Umbilical cord (tissue), 2 donors: ENCODE results near the gene CRACDL. TPM values are rescaled to one million over a fixed set of nuclear protein-coding genes. Genes with fewer than 3 reads are reported as not detected.
A peak's percentile ranks its signal among the peaks of the same experiment; 100 is the strongest.

Experiments used
- DNase-seq: peaks from one replicate; pipeline ENCODE4 v3.0.0-alpha.2; 2015; ENCODE audit warnings: low spot score
- total RNA-seq: library from RNA; depleted of rRNA; stranded (reverse); fragments of >200 nt; gene quantifications from one replicate; pipeline ENCODE4 v1.2.3, GENCODE V29; 2014; ENCODE audit warnings: low replicate concordance; ENCODE audit not compliant: insufficient read depth

Gene CRACDL, protein sequence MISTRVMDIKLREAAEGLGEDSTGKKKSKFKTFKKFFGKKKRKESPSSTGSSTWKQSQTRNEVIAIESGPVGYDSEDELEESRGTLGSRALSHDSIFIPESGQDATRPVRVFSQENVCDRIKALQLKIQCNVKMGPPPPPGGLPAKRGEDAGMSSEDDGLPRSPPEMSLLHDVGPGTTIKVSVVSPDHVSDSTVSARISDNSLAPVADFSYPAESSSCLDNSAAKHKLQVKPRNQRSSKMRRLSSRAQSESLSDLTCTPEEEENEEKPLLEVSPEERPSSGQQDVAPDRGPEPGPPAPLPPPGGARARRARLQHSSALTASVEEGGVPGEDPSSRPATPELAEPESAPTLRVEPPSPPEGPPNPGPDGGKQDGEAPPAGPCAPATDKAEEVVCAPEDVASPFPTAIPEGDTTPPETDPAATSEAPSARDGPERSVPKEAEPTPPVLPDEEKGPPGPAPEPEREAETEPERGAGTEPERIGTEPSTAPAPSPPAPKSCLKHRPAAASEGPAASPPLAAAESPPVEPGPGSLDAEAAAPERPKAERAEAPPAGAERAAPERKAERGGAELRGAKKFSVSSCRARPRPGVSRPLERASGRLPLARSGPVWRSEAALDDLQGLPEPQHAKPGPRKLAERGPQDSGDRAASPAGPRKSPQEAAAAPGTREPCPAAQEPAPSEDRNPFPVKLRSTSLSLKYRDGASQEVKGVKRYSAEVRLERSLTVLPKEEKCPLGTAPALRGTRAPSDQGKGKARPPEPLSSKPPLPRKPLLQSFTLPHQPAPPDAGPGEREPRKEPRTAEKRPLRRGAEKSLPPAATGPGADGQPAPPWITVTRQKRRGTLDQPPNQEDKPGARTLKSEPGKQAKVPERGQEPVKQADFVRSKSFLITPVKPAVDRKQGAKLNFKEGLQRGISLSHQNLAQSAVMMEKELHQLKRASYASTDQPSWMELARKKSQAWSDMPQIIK
- total RNA-seq = 1.9 TPM

DNA sequence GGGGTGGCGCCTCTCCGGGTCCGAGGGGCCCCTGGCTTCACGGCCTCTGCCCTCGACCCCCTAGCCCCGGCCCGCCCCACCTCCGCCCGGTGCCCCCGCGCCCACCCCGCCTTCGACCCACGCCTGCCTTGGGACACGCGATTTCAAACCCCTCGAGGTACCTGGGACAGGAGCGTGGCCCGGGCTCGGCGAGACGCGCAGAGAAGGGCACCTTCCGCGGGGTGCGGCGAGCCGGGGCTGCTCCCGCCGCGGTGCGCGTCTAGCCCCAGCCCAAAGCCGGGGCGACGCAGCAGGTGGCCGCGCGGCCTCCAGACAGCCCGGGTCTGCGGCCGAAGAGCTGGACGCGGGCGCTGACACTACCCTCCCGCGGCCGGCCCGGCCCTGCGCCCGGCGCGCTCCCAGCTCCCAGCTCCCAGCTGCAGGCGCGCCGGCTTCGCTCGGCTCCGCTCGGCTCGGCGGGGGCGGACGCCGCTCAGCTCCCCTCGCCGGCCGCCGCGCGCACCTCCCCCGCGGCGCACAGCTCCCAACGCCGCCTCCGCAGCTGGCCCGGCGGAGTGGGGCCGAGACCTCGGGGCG lies at the start of gene CRACDL:
TSS of gene CRACDL (minus strand) at position 449 of the 576 bp plus-strand sequence. CDS start 89,425 bp downstream, outside the sequence.
- DNase-seq = no peak

DNA sequence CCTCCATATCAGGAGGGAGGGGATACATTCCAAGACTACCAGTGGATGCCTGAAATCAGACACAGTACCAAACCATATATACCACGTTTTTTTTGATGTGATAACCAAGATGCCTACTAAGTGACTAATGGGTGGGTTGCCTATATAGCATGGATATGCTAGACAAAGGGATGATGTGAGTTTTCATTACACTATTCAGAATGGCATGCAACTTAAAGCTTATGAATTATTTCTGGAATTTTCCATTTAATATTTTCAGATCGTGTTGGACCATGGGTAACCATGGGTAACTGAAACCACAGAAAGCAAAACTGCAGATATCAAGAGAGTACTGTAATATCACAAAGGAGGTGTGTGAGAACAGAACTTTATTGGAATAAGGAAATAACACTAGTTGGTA lies 39.6 kb upstream of the CRACDL start:
- no peak for DNase-seq

DNA sequence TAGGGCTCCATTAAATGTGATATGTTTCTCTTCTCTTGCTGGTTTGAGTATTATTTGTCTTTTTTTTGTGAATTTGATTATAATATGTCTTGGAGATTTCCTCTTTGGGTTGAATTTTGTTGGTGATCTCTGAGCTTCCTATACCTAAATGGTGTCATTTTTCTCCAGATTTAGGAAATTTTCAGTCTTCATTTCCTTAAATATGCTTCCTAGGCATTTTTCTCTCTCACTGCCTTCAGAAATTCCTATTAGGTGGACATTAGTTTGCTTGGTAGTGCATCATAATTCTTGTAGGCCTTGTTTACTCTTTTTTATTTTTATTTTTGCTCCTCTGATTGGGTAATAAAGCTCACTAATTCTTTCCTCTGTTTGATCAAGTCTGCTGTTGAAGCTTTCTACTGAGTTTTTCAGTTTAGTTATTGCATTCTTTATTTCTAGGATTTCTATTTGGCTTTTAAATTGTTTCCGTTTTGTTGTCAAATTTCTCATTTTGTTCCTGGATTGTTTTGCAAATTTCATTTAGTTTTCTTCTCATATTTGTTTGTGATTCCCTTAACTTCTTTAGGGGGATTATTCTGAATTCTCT lies 36.6 kb upstream of the CRACDL start:
- DNase-seq = no peak

DNA sequence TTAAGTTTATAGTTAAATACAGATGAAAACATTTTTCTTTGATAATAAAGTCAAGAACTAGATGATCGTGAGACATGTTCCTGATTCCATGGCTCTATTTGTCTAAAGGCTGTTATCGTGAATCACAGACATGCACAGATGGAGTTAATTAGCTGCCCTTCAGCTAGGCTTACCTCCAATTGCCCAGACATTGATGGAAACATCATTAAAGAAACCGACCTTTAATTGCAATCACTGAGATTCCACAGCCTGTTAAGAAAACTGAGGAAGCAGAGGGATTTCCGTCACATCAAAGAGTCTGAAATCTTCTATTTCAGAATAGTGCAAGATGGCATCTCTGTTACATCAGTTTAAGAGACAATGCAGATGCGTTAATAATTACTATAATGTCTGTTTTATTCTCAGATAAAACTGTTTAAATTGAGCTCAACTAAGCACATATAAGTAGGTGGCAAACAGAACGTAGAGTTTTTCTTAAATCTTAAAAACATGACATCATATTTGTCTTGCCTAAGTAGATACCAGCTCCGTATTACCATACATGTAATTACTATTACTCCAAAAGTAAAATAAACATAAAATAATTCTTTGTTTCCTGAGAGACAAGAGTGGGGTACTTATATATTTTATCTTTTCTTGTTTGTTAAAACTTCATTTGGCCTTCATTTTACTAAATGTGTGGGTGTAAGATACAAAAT lies 23.9 kb upstream of the CRACDL start:
- DNase-seq = no peak

DNA sequence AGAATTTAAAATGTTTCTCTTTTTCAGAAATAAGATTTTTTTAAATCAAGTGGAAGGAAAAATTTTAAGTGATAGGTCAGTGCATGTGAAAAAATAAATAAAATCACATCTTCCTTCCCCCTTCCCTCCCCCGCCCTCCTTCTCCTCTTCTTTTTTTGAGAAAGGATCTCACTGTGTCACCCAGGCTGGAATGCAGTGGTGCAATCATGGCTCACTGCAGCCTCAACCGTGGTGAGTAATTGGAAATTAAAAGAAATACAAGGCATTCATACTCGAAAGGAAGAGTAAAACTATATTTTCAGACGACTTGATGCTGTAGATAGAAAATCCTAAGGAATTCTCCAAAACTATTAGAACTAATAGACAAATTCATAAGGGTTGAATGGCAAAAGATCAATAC lies 16.9 kb upstream of the CRACDL start:
- DNase-seq = no peak

DNA sequence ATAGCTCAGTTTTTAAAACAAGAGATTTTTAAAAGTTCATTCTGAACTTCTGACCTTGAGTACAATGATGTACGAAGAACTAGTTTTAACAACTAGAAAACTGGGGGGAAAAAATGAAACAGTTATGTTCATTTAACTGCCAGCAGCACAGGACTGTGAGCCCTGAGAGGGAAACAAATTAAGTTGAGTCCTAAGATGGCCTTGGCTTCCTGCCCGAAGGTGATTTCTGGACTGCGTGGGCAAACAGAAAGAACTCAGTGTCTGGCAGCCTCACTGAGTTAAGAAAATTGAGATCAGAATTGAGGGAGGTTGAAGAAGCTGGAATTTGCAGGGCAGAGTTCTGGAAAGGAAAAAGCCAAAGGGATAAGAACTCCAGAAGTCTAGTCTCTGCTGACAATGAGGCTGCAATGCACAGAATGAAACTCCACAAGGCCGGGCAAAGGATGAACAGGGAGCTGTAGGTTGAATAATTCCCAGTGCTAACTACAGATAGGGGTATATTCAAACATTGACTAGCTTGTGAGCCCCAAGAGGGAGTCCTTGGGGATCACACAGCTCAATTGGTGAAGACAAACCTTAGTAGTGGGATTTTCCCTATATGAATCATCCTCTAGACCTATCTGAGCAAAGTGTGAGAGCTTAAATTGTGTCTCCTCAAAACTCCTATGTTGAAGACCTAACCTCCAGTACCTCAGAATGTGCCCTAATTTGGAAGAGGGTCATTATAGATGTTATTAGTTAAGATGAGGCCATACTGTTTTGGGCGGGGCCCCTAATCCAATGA lies 13.1 kb upstream of the CRACDL start:
- peak; percentile 24 for DNase-seq

DNA sequence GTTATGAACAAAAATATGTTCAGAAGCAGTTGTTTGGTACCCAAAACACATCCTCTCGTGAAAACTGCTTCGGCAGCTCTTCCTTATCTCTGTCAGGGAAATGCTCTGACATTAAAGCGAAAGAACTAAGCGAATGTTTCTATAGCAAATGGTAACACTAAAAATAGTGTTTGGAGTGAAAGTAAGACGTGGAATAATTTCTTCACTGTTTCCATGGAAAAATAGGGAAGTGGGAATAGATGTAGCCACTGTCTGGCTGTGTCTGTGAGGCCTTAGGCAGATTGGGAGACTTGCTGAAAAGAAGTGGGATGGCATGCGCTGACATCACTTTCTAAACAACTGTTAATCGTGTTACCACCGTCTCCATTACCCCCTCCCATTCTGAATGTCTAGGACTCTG lies 11.5 kb upstream of the CRACDL start:
- DNase-seq = peak; percentile 68

DNA sequence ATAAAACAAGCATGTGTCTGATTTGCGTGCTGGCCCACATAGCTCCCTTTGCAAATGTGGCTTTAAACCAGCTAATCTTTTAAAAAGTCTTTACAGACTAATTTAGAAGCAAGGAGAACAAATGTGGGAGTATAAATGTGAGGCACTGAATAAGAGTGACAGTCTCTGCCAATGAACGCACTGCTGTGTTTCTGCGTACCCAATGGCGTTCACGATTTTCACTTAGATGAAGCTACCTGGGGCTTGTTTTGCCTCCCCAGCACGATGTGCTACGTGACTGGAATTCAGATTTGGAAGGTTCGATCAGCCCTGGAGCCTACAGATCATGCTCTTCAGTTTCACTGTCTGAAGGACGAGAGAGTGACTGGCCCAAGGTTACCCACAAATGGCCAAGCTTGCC lies 10.8 kb upstream of the CRACDL start:
- no peak for DNase-seq

DNA sequence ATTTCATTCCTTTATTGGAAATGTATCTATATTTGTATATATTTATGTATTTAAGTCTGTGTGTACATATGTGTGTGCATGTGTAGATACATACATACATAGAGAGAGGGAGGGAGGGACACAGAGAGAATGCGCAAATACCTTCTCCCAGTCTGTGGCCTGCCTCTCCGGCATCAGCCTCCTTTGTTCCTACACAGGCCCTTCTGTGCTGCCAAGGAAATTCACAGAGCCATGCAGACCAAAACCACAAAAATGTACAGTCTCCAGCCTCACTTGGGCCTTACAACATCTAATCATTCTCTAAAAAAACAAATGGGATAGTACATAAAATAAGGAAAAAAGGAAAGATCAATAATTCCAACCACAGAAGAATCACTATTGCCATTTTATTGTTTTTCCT lies 8.8 kb upstream of the CRACDL start:
- no peak for DNase-seq

DNA sequence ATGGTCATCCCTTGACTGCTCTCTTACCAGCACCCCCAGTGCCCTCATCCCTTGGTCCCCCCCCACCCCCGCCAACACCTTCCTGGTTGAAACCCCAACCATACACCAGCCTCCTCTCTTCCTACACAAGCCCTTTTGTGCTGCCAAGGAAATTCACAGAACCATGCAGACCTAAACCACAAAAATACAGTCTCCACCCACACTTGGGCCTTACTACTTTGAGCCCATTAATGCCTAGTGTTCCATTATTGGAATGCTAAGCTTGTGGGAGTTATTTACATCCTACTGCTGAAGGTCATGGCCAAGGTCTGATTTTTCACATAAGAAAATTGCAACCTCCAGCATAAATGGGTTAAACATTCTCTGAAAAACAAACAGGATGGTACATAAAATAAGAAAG lies 4.1 kb upstream of the CRACDL start:
- no peak for DNase-seq

DNA sequence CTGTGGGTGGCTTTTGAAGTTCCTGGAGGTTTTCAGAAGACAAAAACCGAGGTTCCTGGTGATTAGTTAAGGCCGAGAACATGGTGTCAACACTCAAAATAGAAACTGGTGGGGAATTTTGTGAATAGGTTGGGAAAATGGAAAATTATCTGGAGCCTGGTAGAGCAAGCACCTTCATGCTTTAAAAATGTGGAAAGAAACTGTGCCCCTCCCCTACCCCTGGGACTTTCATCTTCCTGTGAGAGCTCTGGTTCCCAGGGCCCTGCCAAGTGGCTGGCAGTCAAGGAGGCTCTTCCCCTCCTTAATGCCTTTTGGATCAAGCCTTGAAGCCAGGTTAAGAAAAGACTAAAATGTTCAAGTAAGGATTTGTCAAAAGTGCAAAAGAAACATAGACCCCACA lies 1.9 kb upstream of the CRACDL start:
- no peak for DNase-seq

DNA sequence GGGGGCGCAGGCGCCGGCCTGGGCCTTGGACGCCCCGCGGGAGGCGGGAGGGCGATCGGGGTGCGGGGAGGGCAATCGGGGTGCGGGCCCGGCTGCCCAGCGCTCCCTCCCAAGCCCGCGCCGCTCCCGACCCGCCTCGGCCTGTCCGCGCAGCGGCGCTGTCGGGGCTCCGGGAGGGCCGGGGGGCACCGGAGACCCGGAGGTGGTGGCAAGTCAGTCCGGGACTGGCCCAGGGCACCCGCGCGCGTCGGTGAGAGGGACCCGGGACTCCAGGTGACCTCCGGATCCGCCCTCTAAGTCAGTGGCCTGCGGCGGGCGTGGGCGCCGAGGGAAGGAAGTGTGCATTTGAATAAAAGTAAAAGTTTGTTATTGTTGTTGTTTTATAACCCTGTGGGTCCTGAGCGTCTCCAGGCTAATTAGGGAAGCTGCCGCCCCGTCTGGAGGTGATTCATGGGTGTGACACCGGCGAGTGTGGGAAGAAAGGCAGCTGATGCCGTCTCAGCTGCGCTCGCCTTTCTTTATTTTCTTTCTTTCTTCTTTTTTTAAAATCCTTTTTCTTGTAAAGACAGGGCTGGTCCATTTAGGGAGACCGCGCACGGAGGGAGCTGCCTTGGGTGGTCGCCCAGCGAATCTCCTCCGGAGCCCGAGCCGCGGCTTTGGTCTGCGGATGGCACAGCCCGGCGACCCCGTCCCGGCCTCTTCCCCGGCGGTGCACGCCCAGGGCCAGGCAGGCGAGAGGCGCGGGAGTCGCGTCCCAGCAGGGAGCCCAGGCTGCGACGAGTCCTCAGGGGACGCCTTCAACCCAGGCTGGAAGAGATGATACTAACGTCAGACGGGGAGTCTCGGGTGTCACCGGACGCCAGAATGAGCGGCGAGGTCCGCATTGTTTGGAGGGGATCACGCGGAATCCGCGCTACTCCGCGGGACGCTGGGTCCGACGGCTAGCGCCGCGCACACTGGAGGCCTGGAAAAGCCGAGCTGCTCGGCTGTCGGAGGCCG lies 627 bp upstream of the CRACDL start:
- no peak for DNase-seq

DNA sequence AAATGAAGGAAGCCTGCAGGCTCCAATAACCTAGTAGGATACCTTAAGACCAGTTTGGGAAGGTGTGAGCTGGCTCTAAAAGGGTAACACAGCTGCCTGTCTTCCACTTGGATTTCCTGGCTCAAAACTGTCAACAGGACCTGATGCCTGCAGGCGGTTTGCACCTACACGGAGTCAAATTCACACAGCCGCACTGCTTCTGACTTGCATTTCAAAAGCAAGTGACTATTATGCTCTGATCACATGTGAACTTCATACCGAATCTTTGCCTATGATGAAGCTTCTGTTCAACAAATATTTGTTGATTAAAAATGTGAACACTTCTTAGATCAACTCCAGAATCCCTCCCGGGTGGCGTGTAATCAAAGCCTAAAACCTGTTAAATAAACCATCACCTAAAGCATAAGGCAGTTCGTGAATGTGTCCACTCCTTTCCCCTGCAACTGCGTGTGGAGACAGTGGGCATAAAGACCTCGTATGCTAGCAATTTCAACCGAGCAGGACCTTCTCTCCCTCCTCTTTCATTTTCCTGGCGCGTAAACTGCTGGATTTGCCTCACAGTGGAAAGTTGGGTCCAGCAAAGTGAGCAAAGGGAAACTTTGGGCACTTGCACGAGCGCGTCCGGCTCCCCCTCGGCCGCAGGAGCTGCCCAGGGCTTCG lies 784 bp downstream of the CRACDL start:
- no peak for DNase-seq

DNA sequence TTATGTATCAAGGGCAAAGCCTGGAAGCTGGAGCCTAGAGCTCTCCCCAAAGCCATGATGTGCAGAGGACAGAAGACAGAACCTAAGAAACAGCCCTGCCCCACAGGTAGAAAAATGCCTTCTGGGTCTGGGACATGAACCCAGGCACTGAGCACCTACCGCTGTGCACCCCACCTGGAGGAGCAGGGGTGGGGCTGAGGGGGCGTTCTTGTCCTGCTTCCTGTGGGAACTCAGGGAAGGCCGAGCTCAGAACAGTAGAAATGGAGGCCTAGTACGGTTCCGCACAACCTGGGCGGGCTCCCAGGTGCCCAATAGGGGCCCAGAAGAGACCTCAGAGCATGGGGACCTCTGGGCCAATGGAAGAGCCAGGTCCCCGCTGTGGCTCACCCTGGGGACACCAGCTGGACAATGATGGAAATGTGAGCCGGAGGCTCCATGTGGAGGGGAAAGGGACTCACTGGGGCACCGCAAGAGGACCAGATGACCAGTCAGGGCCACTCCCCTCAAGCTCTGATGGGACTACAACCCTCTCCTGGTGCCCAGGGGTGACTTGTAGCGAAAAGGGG lies 3.2 kb downstream of the CRACDL start:
- DNase-seq = no peak

DNA sequence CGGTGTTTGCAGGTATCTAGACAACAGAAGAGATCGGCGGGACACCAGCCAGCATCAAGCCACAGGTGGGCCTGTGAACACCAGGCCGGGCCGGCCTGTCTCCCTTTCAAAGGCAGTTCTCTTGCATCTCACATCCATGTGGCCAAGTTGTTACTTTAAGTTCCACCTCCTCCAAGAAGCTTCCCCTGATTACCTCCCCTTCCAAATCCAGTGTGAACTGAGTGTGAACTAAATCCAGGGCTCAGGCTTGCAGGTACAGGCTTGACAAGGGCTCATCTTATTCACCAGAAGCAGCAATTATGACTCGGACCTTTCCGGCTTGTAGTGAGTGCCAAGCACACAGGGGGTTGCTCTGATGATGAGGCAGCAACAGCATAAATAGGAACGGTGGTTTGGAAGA lies 3.9 kb downstream of the CRACDL start:
- no peak for DNase-seq

DNA sequence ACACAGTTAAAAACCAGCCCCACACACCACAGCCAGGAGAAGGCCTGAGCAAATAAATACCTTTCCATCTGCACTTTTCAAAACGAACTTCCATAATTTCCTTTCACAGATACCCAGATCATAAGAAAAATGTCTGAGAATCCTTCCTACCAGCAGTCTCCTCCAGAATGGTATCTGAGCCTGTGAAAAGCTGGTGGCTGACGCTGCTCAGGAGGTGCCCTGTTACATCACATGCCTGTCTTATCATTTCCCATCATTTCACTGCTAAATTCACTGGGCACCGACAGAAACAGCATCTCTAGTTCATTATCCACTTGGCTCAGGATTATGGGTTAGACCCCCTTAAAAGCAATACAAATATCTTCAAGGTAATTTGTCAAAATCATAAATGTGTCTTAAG lies 4.4 kb downstream of the CRACDL start:
- DNase-seq = no peak

DNA sequence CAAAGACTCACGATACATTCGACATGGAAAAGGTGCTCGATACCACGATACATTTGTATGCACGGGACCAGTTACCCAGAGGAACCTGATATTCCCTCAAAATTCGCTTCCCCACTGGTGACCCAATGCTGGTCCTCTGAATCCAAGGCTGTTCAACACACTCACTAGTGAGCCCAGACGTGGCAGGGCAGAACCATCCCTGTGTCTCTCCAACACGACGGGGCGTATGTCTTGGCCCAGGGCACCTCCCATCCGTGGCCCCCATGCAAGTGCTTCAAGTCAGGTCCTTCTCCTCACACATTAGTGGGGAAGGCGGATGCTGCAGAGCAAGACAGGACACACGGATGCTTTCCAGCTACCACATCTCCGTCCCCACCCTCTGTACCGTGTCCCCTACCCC lies 6.1 kb downstream of the CRACDL start:
- no peak for DNase-seq

DNA sequence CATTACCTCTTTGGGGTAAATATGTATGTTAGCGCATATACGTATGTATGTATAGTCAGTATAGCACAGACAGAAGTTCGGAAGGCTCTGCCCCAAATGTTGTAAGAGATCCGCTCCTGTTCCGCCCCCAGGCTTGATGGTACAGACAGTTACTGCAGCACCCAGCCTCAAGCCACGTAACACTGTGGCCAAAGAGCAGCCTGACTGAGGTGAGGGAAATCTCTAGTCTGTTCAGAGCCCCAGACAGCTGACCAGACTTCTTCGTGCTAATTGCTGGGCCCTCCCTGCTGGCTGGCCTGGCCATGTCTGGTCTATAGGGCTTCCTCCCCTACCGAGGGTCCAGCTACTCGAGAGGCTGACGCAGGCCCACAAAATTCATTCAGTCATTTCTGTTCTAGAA lies 7.8 kb downstream of the CRACDL start:
- DNase-seq = no peak
